Effector memory CD8-positive, alpha-beta T cell (primary cell): ENCODE results near the gene SMURF2.

Experiments
- ATAC-seq: fragments of 150-1000 bp; cut with Tn5 transposase; replicated peaks from 2 replicates; pipeline ENCODE4 v1.10.0; 2021; ENCODE audit warnings: mild to moderate bottlenecking, moderate library complexity
- DNase-seq, 3 experiments: peaks; one replicate each; pipeline ENCODE4 v3.0.0; 2021
- H3K27ac Mint-ChIP-seq, 2 donors: one replicate each; pipeline ENCODE4 v1.8.0; 2022; ENCODE audit warnings: mild to moderate bottlenecking in 2 of 2, mixed read lengths in 2 of 2, moderate library complexity in 2 of 2
- H3K27me3 Mint-ChIP-seq, 2 donors: one replicate each; pipeline ENCODE4 v1.8.0; 2022; ENCODE audit warnings: mixed read lengths in 2 of 2
- H3K36me3 Mint-ChIP-seq: one replicate; pipeline ENCODE4 v1.8.0; 2022; ENCODE audit warnings: mild to moderate bottlenecking, moderate library complexity, mixed read lengths; ENCODE audit not compliant: insufficient read depth
- H3K4me1 Mint-ChIP-seq, 2 donors: one replicate each; pipeline ENCODE4 v1.8.0; 2022; ENCODE audit warnings: low read depth in 2 of 2, mixed read lengths in 2 of 2
- H3K4me3 Mint-ChIP-seq, 2 donors: one replicate each; pipeline ENCODE4 v1.8.0; 2022; ENCODE audit warnings: mild to moderate bottlenecking in 2 of 2, mixed read lengths in 2 of 2, moderate library complexity in 2 of 2
- H3K9me3 Mint-ChIP-seq, 2 donors: one replicate each; pipeline ENCODE4 v1.8.0; 2022; ENCODE audit warnings: mixed read lengths in 2 of 2

The SMURF2 gene

GRCh38 chr17:64554028-64554637 is 108.0 kb downstream of the SMURF2 start:
- Mint-ChIP-seq H3K9me3 (no peaks in the 10 kb centered on the region), H3K27ac (no peak overlapping the region), H3K36me3 (peaks cover 76% of the 10 kb centered on the region), H3K27me3 (no peaks in the 10 kb centered on the region), H3K4me3 (no peak overlapping the region), H3K4me1 (no peaks in the 10 kb centered on the region)
- ATAC-seq = no peak
- no peak for DNase-seq

- Mint-ChIP-seq H3K36me3 (peaks cover 69% of the 10 kb centered on the region), H3K4me1 (no peaks in the 10 kb centered on the region), H3K27ac (peak overlapping the region; percentile 8 to 63), H3K9me3 (no peaks in the 10 kb centered on the region), H3K4me3 (no peak overlapping the region), H3K27me3 (no peaks in the 10 kb centered on the region)
- DNase-seq (no peak), ATAC-seq (no peak)
Measured at GRCh38 chr17:64551461-64551860, 110.6 kb downstream of the SMURF2 start.

GRCh38 chr17:64547319-64547718 is 114.8 kb downstream of the SMURF2 start:
- H3K9me3 Mint-ChIP-seq = no peaks in the 10 kb centered on the region
- H3K27ac Mint-ChIP-seq = peak overlapping the region in 1 of 2 donors; percentile 62
- H3K4me3 Mint-ChIP-seq = no peak overlapping the region
- no peak for ATAC-seq
- no peaks in the 10 kb centered on the region for H3K4me1 Mint-ChIP-seq
- H3K27me3 Mint-ChIP-seq = no peaks in the 10 kb centered on the region
- DNase-seq = no peak
- H3K36me3 Mint-ChIP-seq = peaks cover 71% of the 10 kb centered on the region

- Mint-ChIP-seq H3K4me1 (no peaks in the 10 kb centered on the region), H3K9me3 (no peaks in the 10 kb centered on the region), H3K27me3 (no peaks in the 10 kb centered on the region), H3K27ac (no peak overlapping the region), H3K4me3 (no peak overlapping the region), H3K36me3 (peaks cover 69% of the 10 kb centered on the region)
- DNase-seq = no peak
- ATAC-seq = no peak
Measured at GRCh38 chr17:64546716-64547115, 115.4 kb downstream of the SMURF2 start.

- Mint-ChIP-seq H3K4me3 (no peak overlapping the region), H3K4me1 (no peaks in the 10 kb centered on the region), H3K27me3 (no peaks in the 10 kb centered on the region), H3K36me3 (peaks cover 50% of the 10 kb centered on the region), H3K9me3 (no peaks in the 10 kb centered on the region), H3K27ac (no peak overlapping the region)
- DNase-seq = no peak
- ATAC-seq = no peak
Measured at GRCh38 chr17:64544742-64545141, 117.4 kb downstream of the SMURF2 start.

- ATAC-seq (no peak), DNase-seq (no peak)
- peaks cover 0 to 2% of the 10 kb centered on the region in 2 donors for H3K4me1 Mint-ChIP-seq
- H3K36me3 Mint-ChIP-seq = peaks cover 56% of the 10 kb centered on the region
- no peak overlapping the region for H3K4me3 Mint-ChIP-seq
- H3K27me3 Mint-ChIP-seq = no peaks in the 10 kb centered on the region
- no peaks in the 10 kb centered on the region for H3K9me3 Mint-ChIP-seq
- H3K27ac Mint-ChIP-seq = no peak overlapping the region
Measured at GRCh38 chr17:64540118-64540776, 121.9 kb downstream of the SMURF2 start.

- DNase-seq (no peak), ATAC-seq (no peak)
- H3K27me3 Mint-ChIP-seq = no peaks in the 10 kb centered on the region
- peaks cover 50% of the 10 kb centered on the region for H3K36me3 Mint-ChIP-seq
- H3K4me1 Mint-ChIP-seq = peaks cover 0 to 2% of the 10 kb centered on the region in 2 donors
- H3K4me3 Mint-ChIP-seq = no peak overlapping the region
- no peaks in the 10 kb centered on the region for H3K9me3 Mint-ChIP-seq
- peak overlapping the region in 1 of 2 donors; percentile 47 for H3K27ac Mint-ChIP-seq
Measured at GRCh38 chr17:64538508-64539130, 123.5 kb downstream of the SMURF2 start.

GRCh38 chr17:64537488-64537887 is 124.6 kb downstream of the SMURF2 start:
- no peak overlapping the region for H3K4me3 Mint-ChIP-seq
- peaks cover 55% of the 10 kb centered on the region for H3K36me3 Mint-ChIP-seq
- no peaks in the 10 kb centered on the region for H3K9me3 Mint-ChIP-seq
- peaks cover 0 to 2% of the 10 kb centered on the region in 2 donors for H3K4me1 Mint-ChIP-seq
- DNase-seq (no peak), ATAC-seq (no peak)
- peak overlapping the region in 1 of 2 donors; percentile 47 for H3K27ac Mint-ChIP-seq
- H3K27me3 Mint-ChIP-seq = no peaks in the 10 kb centered on the region

- DNase-seq = no peak
- Mint-ChIP-seq H3K9me3 (no peaks in the 10 kb centered on the region), H3K27me3 (no peaks in the 10 kb centered on the region), H3K4me3 (no peak overlapping the region), H3K4me1 (peaks cover 0 to 2% of the 10 kb centered on the region in 2 donors), H3K36me3 (peaks cover 59% of the 10 kb centered on the region), H3K27ac (peak overlapping the region in 1 of 2 donors; percentile 47)
- no peak for ATAC-seq
Measured at GRCh38 chr17:64536913-64537312, 125.2 kb downstream of the SMURF2 start.

- ATAC-seq (no peak), DNase-seq (no peak)
- Mint-ChIP-seq H3K9me3 (no peaks in the 10 kb centered on the region), H3K4me3 (no peak overlapping the region), H3K27me3 (no peaks in the 10 kb centered on the region), H3K36me3 (peaks cover 72% of the 10 kb centered on the region), H3K4me1 (peaks cover 0 to 4% of the 10 kb centered on the region in 2 donors), H3K27ac (peak overlapping the region in 1 of 2 donors; percentile 20)
Measured at GRCh38 chr17:64535357-64535756, 126.8 kb downstream of the SMURF2 start.

- no peak for ATAC-seq
- peaks cover 0 to 4% of the 10 kb centered on the region in 2 donors for H3K4me1 Mint-ChIP-seq
- no peak overlapping the region for H3K4me3 Mint-ChIP-seq
- H3K9me3 Mint-ChIP-seq = no peaks in the 10 kb centered on the region
- DNase-seq = no peak
- peak overlapping the region; percentile 42 to 50 for H3K27ac Mint-ChIP-seq
- peaks cover 83% of the 10 kb centered on the region for H3K36me3 Mint-ChIP-seq
- no peaks in the 10 kb centered on the region for H3K27me3 Mint-ChIP-seq
Measured at GRCh38 chr17:64534187-64534586, 127.9 kb downstream of the SMURF2 start.

- H3K9me3 Mint-ChIP-seq = no peaks in the 10 kb centered on the region
- H3K4me3 Mint-ChIP-seq = no peak overlapping the region
- DNase-seq (no peak), ATAC-seq (no peak)
- peaks cover 85% of the 10 kb centered on the region for H3K36me3 Mint-ChIP-seq
- peak overlapping the region; percentile 50 to 65 for H3K27ac Mint-ChIP-seq
- H3K4me1 Mint-ChIP-seq = peaks cover 2% of the 10 kb centered on the region in 2 donors
- no peaks in the 10 kb centered on the region for H3K27me3 Mint-ChIP-seq
Measured at GRCh38 chr17:64533784-64534183, 128.3 kb downstream of the SMURF2 start.

GRCh38 chr17:64532409-64532808 is 129.7 kb downstream of the SMURF2 start:
- H3K4me3 Mint-ChIP-seq = no peak overlapping the region
- peaks cover 2 to 5% of the 10 kb centered on the region in 2 donors for H3K4me1 Mint-ChIP-seq
- no peak for DNase-seq
- ATAC-seq = no peak
- peak overlapping the region in 1 of 2 donors; percentile 65 for H3K27ac Mint-ChIP-seq
- H3K27me3 Mint-ChIP-seq = no peaks in the 10 kb centered on the region
- H3K36me3 Mint-ChIP-seq = peaks cover 90% of the 10 kb centered on the region
- H3K9me3 Mint-ChIP-seq = no peaks in the 10 kb centered on the region

GRCh38 chr17:64531955-64532371 is 130.1 kb downstream of the SMURF2 start:
- Mint-ChIP-seq H3K27me3 (no peaks in the 10 kb centered on the region), H3K4me3 (no peak overlapping the region), H3K27ac (no peak overlapping the region), H3K9me3 (no peaks in the 10 kb centered on the region), H3K36me3 (peaks cover 90% of the 10 kb centered on the region), H3K4me1 (peaks cover 2 to 5% of the 10 kb centered on the region in 2 donors)
- ATAC-seq (no peak), DNase-seq (no peak)
